GM19452 (cell line): Measurements from ENCODE around the gene FGF8.
"Not testable (repeated sequence)": the region's sequence is repeated elsewhere in the genome, so short reads cannot be mapped to it uniquely, and the experiment has no call there.

Experiments
- ATAC-seq: cut with Tn5 transposase; IDR thresholded peaks from one replicate; pipeline ENCODE4 v1.9.1; 2021; ENCODE audit not compliant: unreplicated experiment

Gene FGF8, protein sequence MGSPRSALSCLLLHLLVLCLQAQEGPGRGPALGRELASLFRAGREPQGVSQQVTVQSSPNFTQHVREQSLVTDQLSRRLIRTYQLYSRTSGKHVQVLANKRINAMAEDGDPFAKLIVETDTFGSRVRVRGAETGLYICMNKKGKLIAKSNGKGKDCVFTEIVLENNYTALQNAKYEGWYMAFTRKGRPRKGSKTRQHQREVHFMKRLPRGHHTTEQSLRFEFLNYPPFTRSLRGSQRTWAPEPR

DNA sequence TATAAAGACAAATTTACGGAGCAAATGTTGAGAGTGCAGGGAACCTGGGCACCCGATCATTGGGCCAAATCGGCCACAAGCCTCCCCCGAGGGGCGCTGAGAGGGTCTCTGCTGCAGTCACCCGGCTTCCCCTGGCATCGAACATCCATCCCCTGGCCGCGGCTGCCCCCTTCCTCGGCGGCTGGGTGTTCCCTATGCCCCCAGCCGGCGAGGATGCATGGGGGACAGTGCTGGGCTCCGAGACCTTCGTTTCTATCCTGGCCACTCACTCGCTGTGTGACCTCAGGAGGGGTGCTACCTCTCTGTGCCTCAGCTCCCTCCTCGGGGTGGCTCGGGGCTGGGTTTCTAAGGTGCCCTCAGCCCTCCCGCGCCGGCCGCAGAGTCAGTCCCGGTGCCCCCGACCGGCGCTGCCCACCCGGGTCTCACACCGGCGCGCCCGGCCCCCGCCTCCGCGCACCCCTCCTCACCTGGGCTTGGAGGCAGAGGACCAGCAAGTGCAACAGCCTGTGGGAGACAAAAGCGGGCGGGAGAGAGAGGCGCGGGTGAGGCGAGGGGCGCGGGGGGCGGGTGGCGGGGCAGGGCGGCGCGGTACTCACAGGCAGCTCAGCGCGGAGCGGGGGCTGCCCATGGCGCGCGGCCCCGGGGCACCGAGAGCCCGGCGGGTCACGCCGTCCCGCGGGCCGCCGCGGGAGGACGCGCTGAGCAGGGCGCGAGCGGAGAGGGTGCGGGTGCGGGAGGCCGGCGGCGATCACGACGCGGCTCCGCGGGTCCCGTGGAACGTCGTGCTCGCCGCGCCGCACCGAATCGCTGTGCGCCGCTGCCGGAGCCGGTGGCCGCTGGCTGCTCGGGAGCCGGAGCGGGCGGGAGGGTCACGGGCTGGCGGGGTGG, at the start of gene FGF8:
Gene FGF8, minus strand, starts transcription at position 842 of the 888 bp plus-strand sequence. Its CDS starts 214 bp downstream, at position 628.
- ATAC-seq = no peak

DNA sequence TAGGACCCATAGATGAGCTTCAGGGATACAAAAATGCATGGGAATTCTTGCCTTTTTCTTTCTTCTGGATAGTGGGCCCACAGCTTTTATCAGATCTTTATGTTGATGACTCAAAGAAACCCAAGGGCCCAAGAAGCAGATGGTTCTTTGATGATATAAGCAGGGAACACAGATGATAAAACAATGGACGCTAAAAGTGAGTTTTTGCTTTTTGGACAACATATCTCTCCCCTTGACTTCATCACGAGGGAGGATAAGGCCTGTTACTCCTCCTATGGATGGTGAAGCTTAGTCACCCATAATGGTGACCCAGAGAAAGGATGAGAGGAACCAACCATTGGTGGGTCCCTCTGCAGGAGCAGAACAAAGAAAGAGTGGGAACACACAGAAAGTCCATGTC, 48.8 kb upstream of the FGF8 start:
- no peak for ATAC-seq

DNA sequence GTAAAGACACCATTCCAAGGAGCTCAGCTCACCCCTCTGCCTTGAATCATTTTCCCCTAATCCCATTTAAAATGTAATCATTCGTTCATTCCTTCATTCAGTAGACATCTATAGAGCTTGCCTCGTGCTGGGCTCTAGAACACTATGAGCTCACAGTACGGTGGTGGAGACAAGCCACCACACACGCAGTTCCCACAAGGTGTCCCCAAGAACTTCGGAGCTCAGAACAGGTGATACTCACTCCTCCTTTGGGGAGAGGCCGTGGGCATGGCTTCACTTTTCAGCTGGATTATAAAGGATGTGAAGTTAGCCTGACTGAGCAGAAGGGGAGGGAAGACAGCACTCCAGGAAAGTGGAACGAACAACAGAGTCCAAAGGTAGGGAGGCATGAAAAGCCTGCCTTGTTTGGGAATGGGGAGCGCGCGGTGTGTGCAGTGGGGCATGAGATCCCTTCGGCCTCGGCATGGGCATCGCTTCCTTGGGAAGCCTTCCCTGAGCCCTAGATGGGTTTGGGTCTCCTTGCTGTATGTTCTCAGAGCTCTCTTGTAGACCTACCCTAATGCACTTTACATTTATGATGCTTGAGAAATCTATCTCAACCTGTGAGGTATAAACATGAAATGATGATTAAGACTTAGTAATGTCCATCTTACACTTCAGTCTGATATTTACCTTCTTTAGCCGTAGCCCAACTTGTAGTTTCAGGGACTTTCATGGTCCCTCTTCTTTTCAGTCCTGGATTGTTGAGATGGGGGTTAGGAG, 43.1 kb upstream of the FGF8 start:
- ATAC-seq = peak; percentile 30

DNA sequence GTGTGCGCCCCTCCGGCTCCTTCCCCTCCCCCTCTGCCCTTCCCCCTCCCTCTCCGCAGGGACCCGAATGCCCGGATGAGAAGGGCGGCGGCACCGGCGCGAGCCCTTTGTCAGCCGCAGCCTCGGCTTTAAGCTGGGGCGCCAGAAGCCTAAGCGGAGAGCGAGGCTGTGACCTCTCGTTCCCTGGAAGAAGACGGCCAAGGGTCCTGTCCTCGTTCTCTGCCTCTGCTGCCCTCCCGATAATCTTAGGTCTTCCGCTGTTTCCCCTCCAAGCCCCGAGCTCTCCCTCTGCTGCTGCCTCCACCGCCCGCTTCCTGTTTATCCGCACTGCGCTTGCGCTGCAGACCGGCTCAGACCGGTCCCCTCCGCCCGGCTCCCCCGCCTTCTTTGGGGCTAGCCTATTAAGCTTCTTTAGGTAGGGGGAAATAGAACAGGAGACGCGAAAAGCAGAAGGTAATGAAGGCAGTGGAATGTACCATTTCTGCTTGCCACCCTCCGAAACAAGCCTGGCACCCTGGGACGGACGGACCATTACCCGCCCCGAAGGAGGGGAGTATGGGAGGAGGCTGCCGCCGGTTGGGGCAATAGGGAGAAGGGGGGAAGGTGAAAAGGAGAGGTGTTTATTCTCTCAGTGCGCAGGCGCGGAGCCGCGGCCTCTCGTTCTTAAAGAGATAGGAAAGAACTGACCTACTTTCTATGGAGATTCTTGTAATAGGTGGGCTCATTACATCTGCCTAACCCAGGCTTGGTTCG, 42.4 kb upstream of the FGF8 start, which contains the start of gene OGA:
Gene OGA, minus strand, starts transcription at position 326 of the 753 bp plus-strand sequence. CDS start 422 bp downstream, outside the sequence.
- ATAC-seq = peak; percentile 85

DNA sequence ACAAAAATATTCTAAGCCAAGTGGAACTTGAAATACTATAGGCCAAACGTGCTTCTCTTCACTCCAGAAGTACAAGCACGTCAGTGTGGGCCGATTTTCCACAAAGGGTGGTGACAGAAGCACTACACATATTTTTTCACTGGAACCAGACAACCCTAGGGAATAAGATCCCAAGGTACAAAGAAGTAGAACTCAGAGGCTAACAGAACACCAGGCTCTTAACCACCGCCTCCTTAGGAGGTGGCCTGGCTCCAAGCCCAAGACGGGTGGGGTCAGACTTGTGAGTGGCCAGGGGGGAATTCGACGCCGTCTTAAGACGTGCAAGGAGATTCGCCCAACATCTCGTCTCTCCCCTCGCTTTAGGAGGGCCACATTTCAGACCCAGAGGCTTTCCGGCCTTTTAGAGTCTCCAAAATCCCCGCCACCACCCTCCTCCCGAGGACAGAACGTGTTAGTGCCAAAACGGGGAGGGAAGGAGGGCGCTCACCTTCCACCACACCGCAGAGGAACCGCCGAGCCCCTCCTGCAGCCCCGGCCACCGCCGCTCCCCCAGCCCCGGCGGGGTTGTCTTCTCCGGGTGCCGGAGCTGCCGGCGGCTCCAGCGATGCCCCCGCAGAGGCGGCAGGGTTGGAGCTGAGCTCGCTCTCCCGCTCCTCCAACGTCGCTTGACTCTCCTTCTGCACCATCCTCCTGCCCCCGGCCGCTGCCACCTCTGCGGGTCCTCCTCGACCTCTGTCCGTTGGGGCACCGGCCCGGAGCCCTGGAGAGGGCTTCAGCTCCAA, 41.6 kb upstream of the FGF8 start:
- peak; percentile 4 for ATAC-seq

DNA sequence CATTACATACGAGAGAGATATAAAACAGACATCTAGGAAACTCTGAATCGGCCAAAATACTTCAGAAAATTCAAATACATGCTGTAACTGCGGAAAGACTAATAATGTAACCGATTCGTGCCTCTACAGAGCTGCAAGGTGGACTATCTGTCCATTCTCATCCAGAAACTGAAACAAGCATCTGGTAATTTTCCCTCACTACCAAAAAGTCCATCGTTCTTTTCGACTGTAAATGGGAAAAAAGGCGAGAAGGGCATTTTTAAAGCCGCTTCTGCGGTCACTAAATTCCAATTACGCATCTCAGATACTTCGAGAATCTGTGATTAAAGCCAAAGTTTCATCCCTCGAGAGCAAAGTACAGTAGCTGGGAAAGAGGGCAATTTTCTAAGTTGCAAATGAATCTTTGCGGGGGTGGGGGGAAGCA, 41.0 kb upstream of the FGF8 start:
- no peak for ATAC-seq

DNA sequence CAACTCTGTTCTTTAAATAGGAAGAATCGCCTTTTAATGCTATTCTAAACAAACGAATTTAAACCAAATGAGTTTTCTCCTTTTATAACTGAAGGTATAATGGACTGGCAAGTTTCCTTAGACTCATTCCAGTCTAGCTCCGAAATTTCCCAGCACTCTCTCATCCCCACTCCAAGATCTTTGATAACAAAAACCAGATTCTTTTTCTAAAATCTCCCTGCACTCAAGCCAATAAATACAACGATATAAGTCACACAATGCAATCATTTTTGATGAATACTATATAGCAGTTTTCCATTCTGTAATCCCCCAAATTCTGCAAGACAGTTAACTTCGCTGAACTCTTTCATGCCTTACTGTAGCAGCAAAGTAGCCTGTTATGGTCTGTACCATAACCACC, 40.5 kb upstream of the FGF8 start:
- no peak for ATAC-seq

DNA sequence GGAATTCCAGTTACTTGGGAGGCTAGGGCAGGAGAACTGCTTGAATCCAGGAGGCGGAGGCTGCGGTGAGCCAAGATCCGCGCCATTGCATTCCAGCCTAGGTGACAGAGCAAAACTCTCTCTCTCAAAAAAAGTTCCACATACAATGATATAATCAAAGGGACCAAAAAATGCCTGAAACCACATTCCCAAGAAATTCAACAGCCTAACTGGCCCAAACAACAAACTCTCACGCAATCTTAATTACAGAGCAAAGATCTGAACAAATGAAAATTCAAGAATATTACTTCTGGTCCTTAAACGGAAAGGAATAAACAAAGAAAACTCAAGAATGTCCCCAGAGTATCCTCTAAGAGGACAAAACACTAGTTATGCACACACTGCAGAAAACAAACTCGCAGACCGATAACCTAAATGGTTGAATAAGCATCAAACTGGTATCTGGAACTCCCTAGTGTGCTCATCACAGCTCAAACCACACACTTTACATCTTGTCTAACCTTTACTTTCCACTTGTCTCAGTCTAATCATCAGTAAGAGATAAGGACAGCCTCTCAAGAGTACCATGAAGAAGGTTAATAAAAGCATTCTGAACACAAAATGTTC, 38.7 kb upstream of the FGF8 start:
- ATAC-seq = no peak

DNA sequence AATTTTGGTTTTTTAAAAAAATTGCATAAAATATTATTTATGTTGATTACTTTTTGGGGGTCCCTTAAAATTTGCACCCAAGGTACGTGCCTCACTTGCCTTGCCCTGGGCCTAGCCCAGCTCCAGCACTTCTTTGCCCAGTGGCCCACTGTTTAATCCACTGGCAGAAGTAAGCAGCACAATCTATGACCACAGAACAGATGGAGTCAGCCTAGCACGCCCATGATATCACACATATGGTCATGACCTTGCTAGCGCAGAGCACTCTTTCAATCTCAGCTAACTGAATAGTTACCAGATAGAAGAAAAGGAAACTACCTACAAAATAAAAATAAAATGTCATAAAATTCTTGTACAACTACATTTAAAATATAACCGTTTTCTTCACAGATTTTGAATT, 36.7 kb upstream of the FGF8 start:
- no peak for ATAC-seq

DNA sequence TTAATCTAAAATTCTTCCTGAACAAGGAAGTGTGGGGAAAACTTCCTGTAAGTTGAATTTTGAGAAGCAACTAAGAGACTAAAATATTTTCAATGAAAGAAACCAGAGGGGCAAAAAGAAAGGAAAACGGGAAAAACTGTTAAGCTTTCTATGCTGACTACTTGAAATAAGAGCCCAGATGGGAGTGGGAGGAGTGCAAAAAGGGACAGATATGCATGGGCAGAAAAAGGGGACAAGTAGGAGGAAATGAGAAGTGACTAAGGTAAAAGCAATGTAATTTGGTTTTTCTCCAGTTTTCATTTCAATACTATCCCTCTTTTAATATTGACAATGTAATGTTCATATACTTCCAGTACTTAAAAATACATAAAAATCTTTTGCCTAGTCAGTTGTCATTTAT, 31.2 kb upstream of the FGF8 start:
- no peak for ATAC-seq

DNA sequence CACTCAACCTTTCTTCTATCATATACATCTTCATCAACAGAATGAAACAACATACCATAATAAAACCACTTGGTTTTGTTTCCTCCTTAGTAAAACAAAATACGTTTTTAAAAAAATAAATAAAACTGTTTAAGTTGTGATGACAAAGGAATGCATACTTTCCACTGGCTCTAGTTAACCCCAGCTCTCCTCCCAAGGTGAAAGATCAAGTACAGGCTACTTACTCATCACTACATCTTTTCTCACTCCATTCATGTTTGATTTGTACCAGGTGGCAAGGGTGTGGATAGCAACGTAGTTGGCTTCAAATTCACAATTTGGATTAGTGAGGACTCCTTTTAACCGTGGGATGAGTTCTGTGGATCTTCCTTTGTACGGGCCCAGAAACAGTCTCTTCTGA, 27.6 kb upstream of the FGF8 start:
- no peak for ATAC-seq

DNA sequence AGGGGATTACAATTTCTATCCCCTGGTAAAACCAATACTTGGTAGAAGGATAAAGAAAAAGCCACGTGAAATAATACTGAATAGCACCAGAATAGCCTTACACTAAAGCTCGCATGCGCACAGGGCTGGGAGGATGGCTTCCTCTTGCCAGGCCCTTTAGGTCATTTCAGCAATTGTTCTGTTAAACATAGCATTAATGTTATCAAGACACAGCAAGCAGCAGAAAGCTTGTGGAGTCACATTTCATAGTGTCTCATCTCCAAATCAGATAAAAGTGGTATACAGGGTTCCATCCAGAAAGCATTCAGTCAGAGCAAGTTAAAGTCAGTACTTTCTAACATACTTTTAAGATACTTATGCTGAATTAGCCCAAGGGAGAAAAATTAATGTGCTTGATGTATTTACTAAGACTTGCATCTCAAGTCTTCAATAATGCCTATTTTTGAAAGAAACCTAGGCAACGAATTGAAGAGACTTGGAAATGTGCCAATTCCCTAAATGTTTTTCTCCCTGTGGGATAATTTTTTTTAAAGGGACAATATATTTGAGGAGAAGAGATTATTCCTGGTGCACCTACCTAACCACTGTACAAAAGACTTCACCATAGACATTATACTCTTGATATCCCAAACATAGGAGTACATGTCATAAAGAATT, 21.6 kb upstream of the FGF8 start:
- ATAC-seq = no peak

DNA sequence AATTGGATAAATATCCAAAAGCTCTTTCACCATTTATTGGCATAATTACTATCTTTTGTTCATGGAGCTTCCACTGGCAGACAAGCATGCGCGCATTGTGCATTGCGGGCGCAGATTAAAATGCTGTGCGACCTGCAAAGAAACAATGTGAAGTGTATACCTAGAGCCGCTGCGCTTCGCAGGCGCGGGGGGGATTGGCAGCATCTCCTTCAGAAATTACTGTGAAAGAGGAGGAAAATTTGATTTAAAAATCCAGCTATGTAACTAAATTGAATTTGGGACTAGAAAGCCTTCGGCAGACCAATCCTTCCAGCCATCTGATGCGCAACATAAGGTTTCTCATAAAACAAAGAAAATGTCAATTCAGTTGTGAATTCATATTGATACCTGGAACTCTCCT, 17.6 kb upstream of the FGF8 start:
- ATAC-seq = no peak

DNA sequence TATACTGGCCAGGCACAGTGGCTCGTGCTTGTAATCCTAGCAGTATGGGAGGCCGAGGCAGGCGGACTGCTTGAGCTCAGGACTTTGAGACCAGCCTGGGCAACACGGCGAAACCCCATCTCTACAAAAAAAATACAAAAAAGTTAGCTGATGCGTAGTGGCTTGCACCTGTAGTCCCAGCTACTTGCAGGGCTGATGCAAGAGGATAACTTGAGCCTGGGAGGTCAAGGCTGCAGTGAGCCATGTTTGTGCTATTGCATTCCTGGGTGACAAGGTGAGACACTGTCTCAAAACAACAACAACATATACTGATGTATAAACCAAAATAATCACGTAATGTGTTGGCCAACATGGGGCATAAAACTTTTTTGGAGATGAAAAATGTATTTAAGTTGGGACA, 13.8 kb upstream of the FGF8 start:
- no peak for ATAC-seq

DNA sequence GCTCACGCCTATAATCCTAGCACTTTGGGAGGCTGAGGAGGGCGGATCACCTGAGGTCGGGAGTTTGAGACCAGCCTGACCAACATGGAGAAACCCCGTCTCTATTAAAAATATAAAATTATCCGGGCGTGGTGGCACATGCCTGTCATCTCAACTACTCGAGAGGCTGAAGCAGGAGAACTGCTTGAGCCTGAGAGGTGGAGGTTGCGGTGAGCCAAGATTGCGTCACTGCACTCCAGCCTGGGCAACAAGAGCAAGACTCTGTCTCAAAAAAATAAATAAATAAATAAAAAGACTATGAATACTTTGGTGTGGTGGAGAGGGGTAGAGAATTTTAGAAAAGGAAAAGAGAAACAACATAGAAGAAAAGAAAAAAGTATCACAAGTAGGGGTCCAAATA, 13.3 kb upstream of the FGF8 start:
- ATAC-seq = not testable (repeated sequence)

DNA sequence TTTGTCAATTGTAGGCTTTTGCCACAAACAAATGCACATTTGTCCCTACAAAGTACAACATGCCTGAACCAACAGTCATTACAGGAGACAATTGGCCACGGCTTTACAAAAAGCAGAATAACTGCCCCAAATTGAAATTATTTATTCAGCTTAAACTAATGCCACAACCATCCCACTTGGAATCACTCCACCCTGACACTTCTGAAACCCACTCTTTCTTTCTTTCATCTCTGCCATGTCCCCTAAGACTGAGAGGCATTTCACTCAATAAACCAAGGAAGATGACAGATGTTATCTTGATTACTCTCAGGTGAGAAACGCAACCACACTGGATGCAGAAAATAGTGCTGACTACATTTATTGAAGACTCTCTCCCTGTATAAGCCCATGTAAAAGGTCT, 9.9 kb upstream of the FGF8 start:
- ATAC-seq = no peak

DNA sequence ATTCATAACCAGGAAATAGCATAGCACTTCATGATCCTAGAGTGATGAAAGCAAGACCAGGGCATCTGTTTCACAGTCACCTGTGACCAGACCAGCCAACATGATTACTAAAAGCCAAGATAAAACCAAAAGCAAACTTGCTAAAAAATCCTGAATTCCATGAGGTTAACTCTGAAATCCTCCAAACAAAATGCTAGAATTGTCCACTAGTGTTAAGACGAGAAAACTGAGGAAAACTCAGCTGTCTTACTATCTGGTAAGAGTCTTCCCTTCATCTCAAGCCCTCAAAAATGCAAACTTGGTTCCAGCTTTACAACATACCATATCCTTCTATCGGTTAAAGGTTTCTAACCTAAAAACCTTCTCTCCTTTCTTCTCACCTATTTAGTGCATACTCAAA, 8.6 kb upstream of the FGF8 start:
- no peak for ATAC-seq

DNA sequence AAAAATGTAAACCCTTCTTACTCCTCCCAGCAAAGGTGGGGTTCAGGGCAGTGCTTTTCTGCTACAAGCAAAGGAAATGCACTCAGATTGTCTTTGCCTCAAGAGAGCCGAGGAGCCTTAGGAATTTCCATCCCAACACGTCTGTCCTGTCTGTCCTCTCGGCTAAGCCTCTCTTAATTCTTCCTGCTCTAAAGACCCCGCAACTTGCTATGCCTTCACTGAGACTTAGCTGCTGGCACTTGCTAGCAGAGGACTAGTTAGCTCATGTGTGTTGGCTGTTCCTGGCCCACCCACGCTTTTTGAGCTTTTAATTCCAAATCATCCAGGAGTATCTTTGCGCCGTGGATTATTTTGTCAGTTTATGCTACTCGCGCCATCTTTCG, 7.8 kb upstream of the FGF8 start:
- ATAC-seq = no peak
